GM21576 (cell line): ENCODE data around the gene LRMDA.

ENCODE experiments used
- ATAC-seq: cut with Tn5 transposase; IDR thresholded peaks from one replicate; pipeline ENCODE4 v1.9.1; 2021; ENCODE audit warnings: mild to moderate bottlenecking, moderate library complexity; ENCODE audit not compliant: unreplicated experiment

Gene LRMDA

DNA sequence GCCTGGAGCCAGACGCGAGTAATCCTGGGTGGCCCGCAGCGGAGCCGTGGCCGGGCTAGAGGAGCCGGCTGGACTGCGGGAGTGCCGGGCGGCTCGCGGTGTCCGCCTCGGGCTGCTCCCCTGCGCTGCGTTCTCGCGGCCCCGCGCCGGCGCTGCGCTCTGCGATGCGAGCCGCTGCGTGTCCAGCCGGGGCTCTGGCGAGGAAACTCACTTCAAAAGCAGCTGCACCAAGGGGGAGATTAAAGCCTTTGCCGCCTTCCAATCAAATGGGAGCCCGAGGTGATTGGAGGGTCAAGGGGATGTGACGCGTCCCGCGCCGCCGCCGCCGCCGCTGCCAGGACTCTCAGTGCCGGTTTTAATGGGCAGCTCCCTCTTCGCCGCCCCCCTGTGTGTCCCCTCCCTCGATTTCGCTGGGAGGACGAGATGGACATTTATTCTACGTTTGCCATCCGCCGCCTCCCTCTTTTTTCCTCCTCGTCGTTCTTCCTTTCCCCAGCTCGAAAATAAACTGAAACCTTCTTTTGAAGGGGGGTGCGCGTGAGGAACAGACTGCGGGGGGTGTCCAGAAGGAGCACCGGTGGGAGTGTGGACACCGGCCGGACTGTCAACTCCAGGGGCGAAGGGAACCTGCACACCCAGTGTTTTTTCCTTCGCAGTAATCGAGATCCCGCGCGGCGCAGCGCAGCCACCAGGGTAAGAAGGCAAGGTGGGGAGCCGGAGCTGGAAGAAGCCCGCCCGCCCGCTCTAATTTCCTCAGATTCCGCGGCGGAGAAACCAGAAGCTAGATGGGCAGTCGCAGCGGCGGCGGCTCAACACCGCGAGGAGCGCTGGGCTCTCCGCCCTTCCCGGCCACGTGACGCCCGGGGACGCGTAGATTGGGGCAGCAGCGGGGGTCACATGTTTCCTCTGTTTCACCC is 29.6 kb upstream of the LRMDA start, which contains the start of gene ZNF503:
ZNF503 (minus strand) TSS at position 196 of the 917 bp plus-strand sequence. CDS start 345 bp downstream, outside the sequence.
- ATAC-seq, result peak; percentile 48

DNA sequence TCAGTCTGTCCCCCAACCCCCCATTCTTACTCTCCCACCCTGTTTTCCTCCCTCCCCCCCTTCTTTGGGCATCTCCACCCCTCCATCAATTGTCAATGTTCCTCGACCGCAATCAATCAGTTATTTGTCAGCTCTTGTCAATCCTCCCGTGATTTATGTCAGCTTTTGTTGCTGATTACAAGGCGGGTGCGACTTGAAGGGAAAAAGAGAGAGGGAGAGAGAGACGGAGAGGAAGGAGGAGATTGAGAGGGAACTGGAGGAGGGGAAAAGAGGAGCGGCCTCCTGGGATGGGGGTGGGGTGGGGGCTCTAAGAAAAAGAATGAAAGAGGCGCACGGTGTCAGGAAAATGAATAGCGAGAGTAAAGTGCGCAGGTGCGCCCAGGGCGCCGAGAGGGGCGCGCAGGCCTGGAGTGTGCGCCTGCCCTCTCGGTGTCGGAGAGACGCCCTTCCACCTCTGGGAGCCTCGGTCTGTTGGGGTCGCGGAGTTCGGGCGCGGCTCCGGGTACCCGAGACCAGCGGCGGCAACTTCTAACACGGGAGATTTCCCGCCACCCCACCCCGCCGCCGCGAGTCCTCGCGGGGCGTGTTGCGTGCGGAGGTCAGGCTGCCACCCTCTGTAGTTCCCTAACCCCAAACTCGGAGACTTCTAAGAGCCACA is 28.8 kb upstream of the LRMDA start:
- ATAC-seq, result no peak

DNA sequence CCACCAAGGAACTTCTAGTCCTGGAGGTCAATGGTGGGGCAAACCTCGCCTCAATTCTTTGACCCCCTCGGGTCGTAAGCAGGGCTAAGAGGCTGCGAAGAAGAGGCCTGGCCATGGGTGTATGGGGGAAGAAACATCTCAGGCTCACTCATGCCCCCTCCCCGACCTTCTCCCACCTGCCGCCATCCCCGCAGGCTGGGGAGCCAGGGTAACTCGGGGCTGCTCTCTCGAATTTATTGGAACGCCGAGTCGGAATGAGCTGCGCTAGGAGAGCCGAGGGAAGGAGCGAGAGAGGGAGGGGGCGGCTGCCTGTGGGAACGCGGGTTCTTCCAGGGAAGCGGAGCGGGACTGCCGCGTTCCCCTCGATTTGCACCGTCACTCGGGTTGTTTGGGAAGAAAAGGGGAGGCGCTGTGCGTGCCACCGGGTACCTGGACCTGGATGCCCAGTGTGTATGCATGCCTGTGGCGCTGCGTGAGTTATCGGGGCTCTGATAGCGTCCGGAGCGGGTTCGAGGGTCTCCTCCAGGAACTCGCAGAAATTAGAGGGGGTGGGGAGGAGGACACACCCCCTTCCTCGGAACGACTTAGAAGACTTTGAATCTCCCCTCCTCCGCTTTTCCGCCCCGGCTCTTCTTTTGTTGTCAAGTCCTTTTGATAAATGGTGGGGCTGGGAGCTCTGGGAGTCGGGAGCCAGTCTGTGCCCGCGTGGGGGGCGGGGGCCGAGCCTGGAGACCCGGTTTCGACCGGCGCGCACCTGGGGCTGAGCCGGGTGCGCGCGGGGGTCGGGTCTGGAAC is 28.1 kb upstream of the LRMDA start:
- ATAC-seq, result no peak

DNA sequence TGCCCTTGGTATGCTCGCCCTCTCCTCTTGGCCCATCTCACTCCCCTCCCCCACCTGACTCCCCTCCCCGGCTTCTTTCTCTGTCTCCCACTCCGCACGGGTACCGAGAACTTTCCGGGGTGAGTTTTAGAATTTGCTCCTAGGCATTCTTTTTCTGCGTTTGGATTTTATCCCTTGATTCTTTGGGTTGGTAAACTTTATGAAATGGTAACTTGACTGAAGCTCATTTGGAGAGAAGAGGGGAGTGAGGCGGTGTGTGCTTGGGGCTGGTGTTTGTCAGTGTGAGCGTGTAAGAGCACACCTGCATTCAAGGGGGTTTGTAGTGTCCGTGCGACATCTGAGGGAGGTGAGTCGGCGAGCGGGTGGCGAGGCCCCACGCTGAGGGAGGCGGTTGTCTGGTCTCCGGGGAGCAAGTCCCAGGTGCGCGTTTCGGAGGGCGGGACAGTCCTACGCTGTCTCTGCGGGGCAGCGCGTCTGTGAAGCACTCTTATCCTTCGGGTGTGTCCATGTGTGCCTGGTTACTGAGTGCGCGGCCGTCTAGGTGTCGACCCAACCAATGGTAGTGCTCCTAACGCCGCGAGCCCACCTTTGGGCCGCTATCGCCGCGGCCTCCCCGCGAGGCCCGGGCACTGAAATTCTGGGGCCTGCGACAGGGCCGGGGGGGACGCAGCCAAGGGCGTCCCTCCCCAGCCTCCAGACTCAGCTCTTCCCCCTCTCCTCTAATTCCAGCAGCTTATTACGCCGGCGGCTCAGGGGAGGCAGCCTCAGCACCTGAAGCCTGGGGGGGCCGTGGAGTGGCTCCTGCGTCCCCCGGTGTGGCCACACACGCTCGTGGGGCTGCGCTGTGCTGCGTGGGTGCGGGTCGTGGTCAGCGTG is 27.2 kb upstream of the LRMDA start:
- ATAC-seq, result no peak

DNA sequence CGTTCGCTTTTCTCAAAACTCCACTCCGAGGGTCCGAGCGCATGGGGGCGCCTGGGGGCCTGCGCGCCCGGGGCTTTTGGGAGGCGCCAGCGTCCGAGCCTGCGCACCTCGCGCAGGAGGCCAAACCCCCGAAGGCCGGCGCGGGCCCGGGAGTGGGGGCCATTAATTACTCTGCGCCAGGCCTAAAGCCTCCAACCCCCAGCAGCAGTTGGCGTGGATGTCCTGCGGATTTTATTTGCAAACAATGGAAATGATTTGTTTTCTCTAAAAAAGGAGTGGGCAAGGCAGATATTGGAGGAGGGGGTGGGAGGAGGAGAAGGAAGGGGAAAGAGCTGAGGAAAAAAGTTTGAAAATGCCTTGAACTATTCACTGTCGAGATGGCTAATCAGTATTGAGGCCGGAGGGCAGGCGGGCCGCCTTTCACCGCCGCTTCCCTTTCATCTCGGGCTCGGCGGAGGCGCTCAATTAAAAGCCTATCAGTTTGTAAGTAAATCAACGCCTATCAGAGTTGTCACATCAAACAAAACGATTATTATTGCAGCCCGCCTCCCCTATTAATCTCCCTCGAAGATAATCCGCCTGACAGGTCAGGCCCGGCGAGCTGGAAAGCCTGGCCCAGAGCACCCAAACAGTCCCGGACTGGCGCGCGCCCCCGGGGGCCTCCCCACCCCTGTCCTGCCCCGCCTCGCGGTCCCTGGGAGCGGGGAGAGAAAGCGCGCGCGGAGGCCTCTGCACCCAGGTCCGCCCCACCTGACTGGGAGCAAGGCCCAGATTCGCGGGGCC is 26.4 kb upstream of the LRMDA start:
- ATAC-seq, result no peak

DNA sequence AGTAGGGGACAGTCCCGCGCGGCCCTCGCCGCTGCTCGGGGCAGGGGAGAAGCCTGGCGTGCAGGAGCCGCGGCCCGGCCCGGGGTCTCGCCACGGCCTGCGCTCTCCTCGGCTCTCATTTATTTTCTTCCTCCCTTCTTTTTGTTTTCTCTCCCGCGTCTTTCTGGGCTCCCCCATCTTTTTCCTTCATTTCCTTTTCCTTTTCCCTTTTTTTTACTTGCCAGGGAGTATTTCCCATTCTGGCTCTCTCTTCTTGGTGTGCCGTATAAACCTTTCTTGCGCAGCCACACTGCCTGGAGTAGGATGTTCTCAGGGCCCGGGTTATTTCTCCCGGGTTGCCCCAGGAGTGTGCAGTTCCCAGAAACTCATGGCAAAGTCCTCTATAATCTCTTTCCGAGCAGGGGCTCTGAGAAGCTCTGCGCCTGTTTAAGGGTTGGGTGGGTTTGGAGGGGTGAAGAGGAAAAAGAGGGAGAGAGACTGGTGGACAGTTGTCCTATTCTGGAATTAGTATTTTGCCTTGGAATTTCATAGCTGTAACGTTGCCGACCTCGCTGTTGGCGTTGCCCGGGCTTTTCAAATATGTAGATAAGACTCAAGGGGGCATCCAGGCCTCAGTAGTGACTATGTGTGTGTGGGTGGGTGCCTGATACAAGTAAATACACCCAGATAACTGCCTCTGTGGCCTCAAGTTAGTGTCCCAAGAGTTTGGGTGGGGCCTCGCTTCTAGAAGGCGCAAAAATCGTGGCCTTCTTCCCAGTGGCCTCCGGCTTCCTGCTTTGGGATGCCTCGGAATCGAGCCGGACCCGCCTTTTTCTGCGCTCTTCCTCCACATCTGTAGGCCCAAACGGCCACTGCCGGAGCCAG is 25.6 kb upstream of the LRMDA start:
- ATAC-seq, result no peak

DNA sequence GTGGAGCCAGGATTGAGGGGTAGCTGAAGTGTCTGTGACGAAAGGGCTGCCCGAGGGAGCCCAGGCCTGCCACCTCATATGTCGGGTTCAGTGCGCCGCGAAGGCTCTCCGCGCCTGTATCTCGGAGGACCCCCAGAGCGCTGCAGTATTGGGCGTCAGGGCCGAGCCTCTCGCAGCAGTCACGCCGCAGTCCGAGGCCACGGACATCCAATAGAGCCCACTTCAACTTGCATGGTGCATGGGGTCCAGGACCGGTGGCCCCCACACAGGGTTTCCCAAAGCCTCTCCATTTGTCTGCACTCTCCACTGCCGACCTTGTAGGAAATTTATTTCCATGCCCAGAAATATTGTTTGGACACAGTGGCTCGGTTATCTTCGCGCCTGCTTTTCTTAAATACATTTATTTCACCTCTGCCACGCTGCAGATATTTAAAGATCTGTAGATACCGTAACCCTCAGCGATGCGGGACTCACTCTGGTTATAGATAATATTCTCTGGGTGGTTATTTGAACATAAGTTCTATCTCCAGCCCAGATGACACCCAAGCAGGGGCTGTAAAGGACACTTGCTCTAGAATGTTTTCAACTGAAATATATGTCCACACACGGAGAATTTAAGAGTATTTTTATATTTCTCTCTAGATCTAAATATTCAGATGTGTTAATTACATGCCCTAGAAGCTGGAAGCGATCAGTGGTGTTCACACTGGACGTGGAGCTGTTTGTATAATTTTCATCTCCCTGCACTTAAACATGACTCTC is 24.8 kb upstream of the LRMDA start:
- ATAC-seq, result no peak

DNA sequence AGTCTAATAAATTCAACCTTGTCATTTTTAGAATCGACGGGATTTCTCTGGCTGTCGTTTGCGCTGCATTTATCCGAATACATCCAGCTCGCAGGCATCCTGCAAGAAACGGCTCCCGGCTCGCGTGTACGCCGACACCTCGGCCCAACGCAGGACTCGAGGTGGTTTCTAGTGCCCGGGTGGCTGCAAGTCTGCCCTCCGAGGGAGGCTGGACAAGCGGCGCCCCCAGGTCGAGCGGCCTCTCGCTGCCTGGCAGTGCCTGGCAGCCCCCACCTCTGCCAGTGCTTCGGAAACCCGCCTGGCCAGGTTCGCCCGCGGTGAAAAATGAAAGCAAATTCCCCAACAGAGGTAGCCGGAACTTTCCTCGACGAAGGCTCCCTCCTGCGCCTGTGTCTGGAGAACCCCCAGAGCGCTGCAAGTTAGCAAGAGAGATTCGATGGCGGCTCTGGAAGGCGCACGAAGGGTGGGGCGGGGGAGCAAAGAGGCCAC is 24.2 kb upstream of the LRMDA start:
- ATAC-seq, result no peak

DNA sequence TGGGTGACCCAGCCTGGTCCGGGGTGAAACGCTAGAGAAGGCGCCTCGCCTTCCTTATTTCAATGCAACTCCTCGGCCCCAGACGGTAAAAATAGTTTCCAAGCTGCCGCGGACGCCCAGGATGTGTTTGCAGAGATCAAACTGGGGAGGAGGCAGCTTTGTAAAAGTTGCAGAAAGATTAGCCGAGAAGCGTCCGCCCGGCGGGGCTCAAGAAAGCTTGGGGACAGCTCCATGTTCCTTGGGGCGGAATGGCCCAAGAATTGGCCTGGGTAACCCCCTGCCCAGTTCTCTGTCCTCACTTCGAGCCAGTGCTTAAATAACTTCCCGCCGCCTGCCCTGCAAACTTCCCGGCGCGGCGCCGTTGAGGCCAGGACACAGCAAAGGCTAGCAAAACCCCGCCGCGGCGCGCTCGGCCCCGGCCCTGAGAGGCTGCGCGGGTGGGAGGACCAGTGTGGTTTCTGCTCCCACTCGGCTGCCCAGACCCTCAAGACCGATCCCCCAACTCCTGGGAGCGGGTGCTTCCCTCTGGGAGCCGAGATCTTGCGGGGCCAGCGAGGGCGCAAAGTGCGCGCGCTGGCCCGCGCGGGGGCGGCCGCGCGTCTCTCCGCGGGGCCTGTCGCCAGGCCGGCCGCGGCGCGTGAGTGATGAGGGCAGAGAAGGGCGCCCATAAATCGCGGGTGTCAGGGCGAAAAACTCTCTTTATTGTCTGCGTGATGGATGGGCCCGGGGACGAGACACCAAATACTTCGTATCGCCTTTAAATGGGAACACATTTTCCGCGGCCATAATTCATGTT is 23.5 kb upstream of the LRMDA start:
- ATAC-seq, result no peak

DNA sequence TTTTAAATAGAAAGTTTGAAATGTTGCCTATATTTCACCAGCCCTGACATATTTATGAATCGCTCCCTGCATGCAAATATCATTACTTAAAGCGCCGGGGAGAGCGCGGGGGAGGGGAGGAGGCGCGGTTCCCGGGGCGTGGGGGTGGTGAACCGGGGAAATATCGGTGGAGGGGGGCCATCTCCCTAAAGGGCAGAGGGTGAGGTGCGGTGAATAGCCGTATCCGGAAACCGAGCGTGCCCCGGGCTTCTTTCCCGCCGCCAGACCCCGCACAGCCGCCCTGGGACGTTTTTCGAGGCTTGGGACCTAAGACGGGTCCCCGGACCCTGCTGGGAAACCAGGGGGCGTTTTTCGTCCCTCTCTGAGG is 22.9 kb upstream of the LRMDA start:
- no peak for ATAC-seq

DNA sequence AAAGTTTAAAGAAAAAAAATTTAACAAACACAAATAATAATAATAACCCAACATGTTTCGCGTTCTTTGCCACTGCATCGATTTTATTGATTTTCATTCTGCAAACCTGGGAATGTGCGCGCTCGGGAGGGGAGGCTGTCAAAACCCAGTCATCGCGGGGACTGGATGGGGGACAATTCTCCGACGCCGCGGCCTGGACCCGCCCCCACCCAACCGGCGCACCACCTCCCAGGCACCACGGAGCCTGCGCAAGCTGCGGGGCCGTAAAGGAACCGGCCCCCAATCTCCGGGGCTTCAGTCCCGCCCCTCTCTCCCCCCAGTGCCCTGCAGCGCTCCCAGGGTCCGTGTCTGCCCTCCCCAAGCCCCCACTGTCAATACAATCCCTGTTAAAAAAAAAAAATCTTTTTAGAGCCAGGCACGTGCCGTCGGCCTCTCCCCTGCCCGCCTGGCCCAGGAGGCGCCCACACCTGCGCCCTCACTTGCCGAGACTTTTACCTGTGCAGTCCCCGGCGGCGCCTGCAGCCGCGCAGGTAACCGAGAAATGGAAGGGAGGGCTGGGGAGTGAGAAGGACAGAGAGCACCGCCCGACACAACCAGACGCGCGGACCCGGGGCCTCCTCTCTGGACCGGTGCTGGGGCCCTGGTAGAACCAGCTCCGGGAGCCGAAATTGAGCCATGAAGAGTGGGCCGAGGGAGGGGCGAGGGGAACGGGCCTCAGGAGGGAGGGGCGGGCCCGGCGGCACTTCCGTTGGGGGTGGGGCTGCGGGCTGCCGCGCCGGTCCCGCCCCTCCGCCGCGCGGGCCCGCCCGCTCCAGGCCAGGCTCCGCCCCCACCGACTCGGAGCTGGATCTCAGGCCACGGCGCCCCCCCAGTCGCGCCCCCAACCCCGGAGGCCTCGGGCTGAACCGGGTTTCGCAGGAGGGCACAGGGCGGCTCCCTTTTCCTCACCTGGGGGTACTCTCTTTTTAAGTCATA is 22.2 kb upstream of the LRMDA start:
- no peak for ATAC-seq

DNA sequence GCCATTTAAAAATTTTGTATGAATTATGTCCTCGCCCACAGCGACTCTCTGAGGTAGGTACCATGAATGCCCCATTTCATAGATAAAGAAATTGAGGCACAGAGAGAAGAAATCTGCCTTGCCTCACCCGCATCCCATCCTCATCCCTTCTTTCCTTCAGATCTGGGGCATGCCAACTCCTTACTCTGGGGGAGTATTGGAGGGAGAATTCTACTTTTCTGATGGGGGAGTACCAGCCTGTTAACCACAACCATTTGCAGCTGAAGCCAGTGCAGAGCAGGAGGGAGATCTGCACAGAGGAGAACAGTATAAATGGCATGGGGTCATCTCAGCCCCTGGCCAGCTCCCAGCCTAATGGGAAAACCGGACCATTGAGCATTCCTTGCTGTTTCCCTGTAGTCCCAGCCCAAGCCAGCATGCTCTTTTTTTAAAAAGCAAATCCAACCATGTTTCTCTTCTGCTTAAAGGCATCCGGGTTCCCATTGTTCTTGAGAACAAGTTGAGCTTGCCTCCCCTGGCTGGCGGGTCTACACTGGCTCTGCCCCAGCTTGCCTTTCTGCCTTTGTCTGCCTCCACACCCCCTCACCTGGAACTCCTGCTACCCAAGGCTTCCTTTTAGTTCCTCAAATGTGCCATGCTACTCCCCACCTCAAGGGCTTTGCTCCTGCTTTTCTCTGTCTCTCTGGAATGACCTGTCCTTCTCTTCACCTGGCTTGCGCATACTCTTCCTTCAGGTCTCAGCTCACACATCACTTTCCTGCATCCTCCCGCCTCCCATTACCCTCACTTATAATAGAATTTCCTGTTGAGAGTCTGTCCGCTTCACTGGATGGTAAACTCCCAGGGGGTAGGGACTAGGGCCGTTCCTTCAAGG is 21.1 kb upstream of the LRMDA start:
- ATAC-seq, result no peak

DNA sequence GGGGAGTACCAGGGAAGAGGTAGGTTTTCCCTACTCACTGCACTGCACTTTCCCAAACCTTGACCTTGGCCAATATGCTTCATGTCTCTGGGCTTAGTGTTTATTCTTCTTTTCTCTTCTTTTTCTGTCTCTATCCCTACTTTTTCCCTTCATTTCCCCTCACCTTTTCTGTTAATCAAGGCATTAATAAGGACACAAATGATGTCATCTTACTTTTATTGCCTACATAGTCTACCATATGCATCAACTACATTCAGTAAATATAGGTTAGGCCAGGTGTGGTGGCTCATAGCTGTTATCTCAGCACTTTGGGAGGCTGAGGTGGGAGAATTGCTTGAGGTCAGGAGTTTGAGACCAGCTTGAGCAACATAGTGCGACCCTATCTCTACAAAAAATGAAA is 16.9 kb upstream of the LRMDA start:
- ATAC-seq, result no peak

DNA sequence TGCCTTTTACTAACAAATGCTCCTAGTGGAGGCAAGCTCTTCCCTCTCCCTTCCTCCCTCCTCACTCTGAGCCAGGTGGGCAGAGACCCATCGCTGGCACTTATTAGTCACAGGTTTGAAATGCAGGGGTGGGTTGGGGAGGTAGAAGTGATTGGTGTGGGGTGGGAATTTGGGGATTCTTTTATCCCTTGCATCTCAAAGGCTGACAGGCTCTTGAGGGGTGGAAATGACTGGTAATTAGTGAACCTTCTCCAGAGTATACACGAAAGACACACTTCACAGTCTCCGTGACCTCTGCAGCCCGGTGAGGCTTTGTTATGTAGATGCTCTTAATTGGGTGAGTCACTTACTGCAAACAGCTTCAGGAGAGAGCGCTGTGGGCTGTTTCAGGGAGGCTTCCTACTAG is 13.9 kb upstream of the LRMDA start:
- ATAC-seq, result no peak

DNA sequence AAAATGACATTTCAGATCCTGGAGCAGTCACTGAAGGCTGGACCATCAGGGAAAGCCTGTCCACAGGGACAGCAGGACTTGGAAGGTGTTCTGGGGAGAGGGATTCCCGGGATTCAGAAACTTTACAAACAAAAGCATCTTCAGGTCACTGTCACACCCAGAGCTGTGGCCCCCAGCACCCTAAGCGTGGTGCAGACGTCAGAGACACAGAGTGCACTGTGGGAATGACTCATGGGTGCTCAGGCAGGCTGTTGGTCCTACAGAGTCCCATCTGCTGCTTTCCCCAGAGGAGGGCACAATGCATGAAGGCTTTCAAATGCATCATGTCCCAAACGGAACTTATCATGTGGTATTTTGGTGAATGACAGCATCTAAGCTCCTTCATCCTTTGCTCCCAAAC is 13.1 kb upstream of the LRMDA start:
- no peak for ATAC-seq
